Right lobe of liver (tissue), 4 donors: ENCODE results near the gene CD300C.

Experiments used
- CTCF ChIP-seq, 4 donors: fragments of 200-600 bp in 3 of 4; fragments of 450-650 bp in 1 of 4; IDR thresholded peaks; one replicate each; pipeline versions ENCODE4 v1.5.1 to v1.8.0; 2016 to 2022; ENCODE audit warnings: antibody characterized with exemption in 4 of 4, mild to moderate bottlenecking in 2 of 4
- POLR2A ChIP-seq: fragments of 450-650 bp; IDR thresholded peaks from one replicate; pipeline ENCODE4 v1.6.1; 2017; ENCODE audit warnings: antibody characterized with exemption, mild to moderate bottlenecking
- donor health status: DM: no; HTN: no; CAD: no.
- donor health status: DM: no; HTN: no; CAD: no.
- donor health status: DM: no; HTN: yes; CAD: no.

- TF ChIP-seq CTCF (IDR thresholded peaks at IDR 0.05): no peak
- no peak for TF ChIP-seq POLR2A
These were observed 9.6 kb upstream of the CD300C start for GRCh38 chr17:74555427-74555940.
